ENCODE measurements around the gene GRID2. TPM values are rescaled to one million over a fixed set of nuclear protein-coding genes. Genes with fewer than 3 reads are reported as not detected.

GRID2 gene
- total and polyA plus RNA-seq, 12 donors = 0.01 to 0.07 (median 0.07) TPM; not detected in 9

- intact Hi-C loops (cut with DNase I) = no loop called here
- TF ChIP-seq, protein P1, sequence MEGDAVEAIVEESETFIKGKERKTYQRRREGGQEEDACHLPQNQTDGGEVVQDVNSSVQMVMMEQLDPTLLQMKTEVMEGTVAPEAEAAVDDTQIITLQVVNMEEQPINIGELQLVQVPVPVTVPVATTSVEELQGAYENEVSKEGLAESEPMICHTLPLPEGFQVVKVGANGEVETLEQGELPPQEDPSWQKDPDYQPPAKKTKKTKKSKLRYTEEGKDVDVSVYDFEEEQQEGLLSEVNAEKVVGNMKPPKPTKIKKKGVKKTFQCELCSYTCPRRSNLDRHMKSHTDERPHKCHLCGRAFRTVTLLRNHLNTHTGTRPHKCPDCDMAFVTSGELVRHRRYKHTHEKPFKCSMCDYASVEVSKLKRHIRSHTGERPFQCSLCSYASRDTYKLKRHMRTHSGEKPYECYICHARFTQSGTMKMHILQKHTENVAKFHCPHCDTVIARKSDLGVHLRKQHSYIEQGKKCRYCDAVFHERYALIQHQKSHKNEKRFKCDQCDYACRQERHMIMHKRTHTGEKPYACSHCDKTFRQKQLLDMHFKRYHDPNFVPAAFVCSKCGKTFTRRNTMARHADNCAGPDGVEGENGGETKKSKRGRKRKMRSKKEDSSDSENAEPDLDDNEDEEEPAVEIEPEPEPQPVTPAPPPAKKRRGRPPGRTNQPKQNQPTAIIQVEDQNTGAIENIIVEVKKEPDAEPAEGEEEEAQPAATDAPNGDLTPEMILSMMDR (IDR thresholded peaks at IDR 0.05) = no peak
- H3K27ac ChIP-seq = no peak overlapping the region
- no peaks in the 10 kb centered on the region for H3K36me3 ChIP-seq
- no peaks in the 10 kb centered on the region for H3K4me1 ChIP-seq
- H3K9me3 ChIP-seq = no peaks in the 10 kb centered on the region
- ATAC-seq (no peak), DNase-seq (no peak)
- H3K27me3 ChIP-seq = peaks cover 0 to 11% (median 0%) of the 10 kb centered on the region in 7 donors
- WGBS, 2 donors = 82 to 85% methylated on average over 5 of the region's 5 CpGs
- no peak overlapping the region for H3K4me3 ChIP-seq
Observed at GRCh38 chr4:93780080-93780479, 1476.3 kb downstream of the GRID2 start.

DNA sequence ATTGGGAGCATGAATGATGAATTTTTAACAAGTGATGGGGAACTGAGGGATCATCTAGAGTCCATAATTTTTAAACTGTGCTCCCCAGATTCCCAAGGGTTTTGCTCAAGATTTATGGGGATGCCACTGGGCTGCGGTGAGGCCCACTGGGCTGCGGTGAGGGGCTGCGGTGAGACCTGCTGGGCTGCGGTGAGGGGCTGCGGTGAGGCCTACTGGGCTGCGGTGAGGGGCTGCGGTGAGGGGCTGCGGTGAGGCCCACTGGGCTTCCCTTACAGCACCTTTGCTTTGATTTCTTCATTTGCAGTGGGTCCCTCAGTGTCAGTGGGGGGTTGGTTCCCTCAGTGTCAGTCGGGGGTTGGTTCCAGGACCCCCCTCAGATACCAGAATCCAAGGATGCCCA lies 1477.4 kb downstream of the GRID2 start:
- Histone ChIP-seq H3K9me3 (no peaks in the 10 kb centered on the region), H3K36me3 (no peaks in the 10 kb centered on the region), H3K27me3 (peaks cover 0 to 9% (median 0%) of the 10 kb centered on the region in 7 donors), H3K4me1 (no peaks in the 10 kb centered on the region), H3K4me3 (no peak overlapping the region), H3K27ac (no peak overlapping the region)
- WGBS, 2 donors = 91 to 95% methylated on average over 9 of the region's 9 CpGs
- DNase-seq = no peak
- ATAC-seq = no peak
- intact Hi-C loops (cut with DNase I) = no loop called here
- TF ChIP-seq, protein P1 (IDR thresholded peaks at IDR 0.05) = no peak

DNA sequence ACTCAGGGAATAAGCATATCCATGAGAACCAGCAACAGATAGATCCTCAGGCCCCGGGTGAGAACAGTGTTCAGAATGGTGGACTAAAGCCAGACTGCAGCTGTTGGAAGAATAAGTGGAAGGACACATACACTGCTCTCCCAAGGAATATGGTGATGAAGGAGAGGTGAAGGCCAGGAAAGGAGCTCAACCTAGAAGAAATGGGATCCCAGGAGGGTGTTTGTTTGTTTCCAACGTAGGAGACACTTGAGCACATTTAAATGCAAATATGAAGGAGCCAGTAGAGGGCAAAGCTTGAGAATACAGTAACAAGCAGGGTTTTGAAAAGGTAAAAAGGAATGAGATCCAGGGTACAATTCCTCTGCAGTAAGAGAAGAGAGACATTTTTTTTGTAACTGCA lies 1482.4 kb downstream of the GRID2 start:
- H3K9me3 ChIP-seq = no peaks in the 10 kb centered on the region
- DNase-seq (no peak), ATAC-seq (no peak)
- WGBS, 2 donors = 52 to 61% methylated on average over 2 of the region's 2 CpGs
- H3K27ac ChIP-seq = no peak overlapping the region
- TF ChIP-seq, protein P1 (IDR thresholded peaks at IDR 0.05) = no peak
- no peak overlapping the region for H3K4me3 ChIP-seq
- intact Hi-C loops (cut with DNase I) = no loop called here
- H3K36me3 ChIP-seq = no peaks in the 10 kb centered on the region
- no peaks in the 10 kb centered on the region for H3K4me1 ChIP-seq
- no peaks in the 10 kb centered on the region for H3K27me3 ChIP-seq

DNA sequence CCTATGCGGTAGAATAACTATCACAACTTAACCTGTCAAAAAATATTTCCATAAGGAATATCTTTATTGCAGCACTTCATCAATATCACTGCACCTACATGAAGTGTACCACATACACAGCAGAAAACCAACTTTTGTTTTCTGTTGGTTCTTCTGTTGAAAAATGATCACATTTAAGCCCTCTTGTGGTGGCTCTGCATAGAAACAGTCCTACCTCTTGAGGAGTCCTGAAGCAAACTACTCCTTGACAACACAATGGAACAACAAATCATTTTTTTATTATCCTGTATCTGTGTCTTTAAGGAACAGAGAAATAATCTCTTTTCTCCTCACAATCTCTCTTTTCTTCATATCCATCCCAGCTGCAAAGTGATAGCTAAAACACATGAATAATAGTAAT lies 1484.9 kb downstream of the GRID2 start:
- H3K4me1 ChIP-seq = no peaks in the 10 kb centered on the region
- intact Hi-C loops (cut with DNase I) = no loop called here
- TF ChIP-seq, protein P1 (IDR thresholded peaks at IDR 0.05) = peak in 2 of 9 donors; percentile 10 to 26
- no peaks in the 10 kb centered on the region for H3K36me3 ChIP-seq
- no peaks in the 10 kb centered on the region for H3K9me3 ChIP-seq
- peaks cover 0 to 3% (median 0%) of the 10 kb centered on the region in 7 donors for H3K27me3 ChIP-seq
- H3K4me3 ChIP-seq = no peak overlapping the region
- ATAC-seq (no peak), DNase-seq (no peak)
- no peak overlapping the region for H3K27ac ChIP-seq
- WGBS, 2 donors = 97 to 98% methylated on average over 1 of the region's 1 CpG

All from heart right ventricle (tissue), 16 donors.